H9 (cell line): ENCODE data around the gene ZSCAN5C. TPM values are rescaled to one million over a fixed set of nuclear protein-coding genes. Genes with fewer than 3 reads are reported as not detected.
"Not testable (repeated sequence)": the region's sequence is repeated elsewhere in the genome, so short reads cannot be mapped to it uniquely, and the experiment has no call there.

Source experiments
- DNase-seq: peaks from one replicate; pipeline ENCODE4 v3.0.0-alpha.2; 2017
- H2AFZ ChIP-seq: one replicate; pipeline ENCODE4 v1.6.1; 2013; ENCODE audit warnings: mild to moderate bottlenecking, low read length, control low read depth, moderate library complexity
- H2AK5ac ChIP-seq: 2 replicates; pipeline ENCODE4 v1.6.1; 2013; ENCODE audit warnings: low read length, control low read depth, mixed read lengths; ENCODE audit not compliant: insufficient read length
- H2BK120ac ChIP-seq: one replicate; pipeline ENCODE4 v1.6.1; 2013; ENCODE audit warnings: low read depth, mild to moderate bottlenecking, low read length, control low read depth, inconsistent platforms; ENCODE audit not compliant: poor library complexity, severe bottlenecking
- H2BK12ac ChIP-seq: 2 replicates; pipeline ENCODE4 v1.6.1; 2013; ENCODE audit warnings: low read length, control low read depth, mixed read lengths, low read depth; ENCODE audit not compliant: insufficient read length
- H2BK15ac ChIP-seq: 2 replicates; pipeline ENCODE4 v1.6.1; 2013; ENCODE audit warnings: low read depth, low read length, control low read depth
- H2BK20ac ChIP-seq: one replicate; pipeline ENCODE4 v1.6.1; 2013; ENCODE audit warnings: low read depth, mild to moderate bottlenecking, low read length, control low read depth, inconsistent platforms; ENCODE audit not compliant: poor library complexity, severe bottlenecking
- H2BK5ac ChIP-seq: 2 replicates; pipeline ENCODE4 v1.6.1; 2013; ENCODE audit warnings: low read length, control low read depth, mixed read lengths; ENCODE audit not compliant: insufficient read length
- H3K14ac ChIP-seq: 2 replicates; pipeline ENCODE4 v1.6.1; 2013; ENCODE audit warnings: low read length, control low read depth; ENCODE audit not compliant: insufficient read depth
- H3K18ac ChIP-seq: 2 replicates; pipeline ENCODE4 v1.6.1; 2013; ENCODE audit warnings: low read depth, mild to moderate bottlenecking, mixed read lengths, low read length, control low read depth; ENCODE audit not compliant: insufficient read length
- H3K23ac ChIP-seq: 2 replicates; pipeline ENCODE4 v1.6.1; 2013; ENCODE audit warnings: low read length, control low read depth, mixed read lengths, low read depth; ENCODE audit not compliant: insufficient read length
- H3K23me2 ChIP-seq: 2 replicates; pipeline ENCODE4 v1.6.1; 2013; ENCODE audit warnings: low read depth, mild to moderate bottlenecking, mixed read lengths, low read length, control low read depth; ENCODE audit not compliant: insufficient read length, poor library complexity, severe bottlenecking
- H3K27ac ChIP-seq: 2 replicates; pipeline ENCODE4 v1.5.1; 2013; ENCODE audit warnings: low read length, control low read depth, mixed read lengths, low read depth; ENCODE audit not compliant: insufficient read length
- H3K27me3 ChIP-seq: 2 replicates; pipeline ENCODE4 v1.6.1; 2013; ENCODE audit warnings: low read length, control low read depth, inconsistent platforms; ENCODE audit not compliant: insufficient read depth
- H3K4ac ChIP-seq: 2 replicates; pipeline ENCODE4 v1.6.1; 2013; ENCODE audit warnings: low read depth, mild to moderate bottlenecking, control low read depth, inconsistent platforms, low read length, moderate library complexity
- H3K4me1 ChIP-seq: 2 replicates; pipeline ENCODE4 v1.6.1; 2013; ENCODE audit warnings: low read length, control low read depth, inconsistent platforms; ENCODE audit not compliant: insufficient read depth
- H3K4me2 ChIP-seq: 2 replicates; pipeline ENCODE4 v1.6.1; 2013; ENCODE audit warnings: low read length, control low read depth, mixed read lengths; ENCODE audit not compliant: insufficient read length, insufficient read depth
- H3K56ac ChIP-seq: 2 replicates; pipeline ENCODE4 v1.6.1; 2013; ENCODE audit warnings: low read depth, mild to moderate bottlenecking, mixed read lengths, low read length, control low read depth; ENCODE audit not compliant: insufficient read length
- H3K79me1 ChIP-seq: 2 replicates; pipeline ENCODE4 v1.6.1; 2013; ENCODE audit warnings: low read depth, mild to moderate bottlenecking, moderate library complexity, low read length, control low read depth, inconsistent platforms; ENCODE audit not compliant: insufficient read depth, poor library complexity, severe bottlenecking
- H3K79me2 ChIP-seq: 2 replicates; pipeline ENCODE4 v1.6.1; 2013; ENCODE audit warnings: low read length, control low read depth, inconsistent platforms; ENCODE audit not compliant: insufficient read depth
- H3K9ac ChIP-seq: 2 replicates; pipeline ENCODE4 v1.6.1; 2013; ENCODE audit warnings: low read length, control low read depth, mixed read lengths; ENCODE audit not compliant: insufficient read length; ENCODE audit errors: extremely low read depth
- H3K9me3 ChIP-seq: one replicate; pipeline ENCODE4 v1.6.1; 2013; ENCODE audit warnings: low read depth, low read length, inconsistent platforms; ENCODE audit not compliant: control insufficient read depth
- H3T11ph ChIP-seq: one replicate; pipeline ENCODE4 v1.6.1; 2013; ENCODE audit warnings: mild to moderate bottlenecking, low read length, control low read depth, inconsistent platforms
- H4K20me1 ChIP-seq: one replicate; pipeline ENCODE4 v1.6.1; 2013; ENCODE audit not compliant: control insufficient read depth, insufficient read length, insufficient read depth
- H4K5ac ChIP-seq: 2 replicates; pipeline ENCODE4 v1.6.1; 2013; ENCODE audit warnings: low read depth, mild to moderate bottlenecking, mixed read lengths, low read length, control low read depth; ENCODE audit not compliant: insufficient read length
- H4K8ac ChIP-seq: replicated peaks from 2 replicates; pipeline ENCODE4 v1.6.1; 2013; ENCODE audit warnings: low read length, control low read depth, mixed read lengths, low read depth; ENCODE audit not compliant: insufficient read length
- H4K91ac ChIP-seq: 2 replicates; pipeline ENCODE4 v1.6.1; 2013; ENCODE audit warnings: low read depth, mild to moderate bottlenecking, moderate library complexity, mixed read lengths, low read length, control low read depth; ENCODE audit not compliant: insufficient read length
- H3K27ac Mint-ChIP-seq, 3 experiments: 2 replicates in 2 of 3; 3 replicates in 1 of 3; pipeline ENCODE4 v1.8.0; 2020 to 2021; ENCODE audit warnings: mixed read lengths in 3 of 3, mild to moderate bottlenecking in 1 of 3, moderate library complexity in 1 of 3
- H3K27me3 Mint-ChIP-seq: 2 replicates; pipeline ENCODE4 v1.8.0; 2021; ENCODE audit warnings: low read depth, mild to moderate bottlenecking, moderate library complexity, mixed read lengths
- H3K36me3 Mint-ChIP-seq, 3 experiments: 2 replicates in 2 of 3; 3 replicates in 1 of 3; pipeline ENCODE4 v1.8.0; 2020 to 2021; ENCODE audit warnings: low read depth in 3 of 3, mixed read lengths in 3 of 3; ENCODE audit not compliant: insufficient read depth in 1 of 3
- H3K4me1 Mint-ChIP-seq, 2 experiments: 2 replicates each; pipeline ENCODE4 v1.8.0; 2020; ENCODE audit warnings: mixed read lengths in 2 of 2
- H3K4me3 Mint-ChIP-seq, 2 experiments: 2 replicates in 1 of 2; 3 replicates in 1 of 2; pipeline ENCODE4 v1.8.0; 2020 to 2021; ENCODE audit warnings: mild to moderate bottlenecking in 2 of 2, mixed read lengths in 2 of 2, moderate library complexity in 1 of 2
- H3K9me3 Mint-ChIP-seq, 2 experiments: 2 replicates in 1 of 2; 3 replicates in 1 of 2; pipeline ENCODE4 v1.8.0; 2020; ENCODE audit warnings: mild to moderate bottlenecking in 2 of 2, mixed read lengths in 2 of 2, moderate library complexity in 1 of 2
- WGBS: extraction: QIAGEN DNeasy Blood & Tissue Kit; methylation state at CpG from one replicate; pipeline ENCODE4 v1.1.7; 2013; ENCODE audit warnings: missing lambda C conversion rate, low lambda C conversion rate, mixed read lengths; ENCODE audit not compliant: insufficient read length; ENCODE audit errors: extremely low coverage; 5-methylcytosine and 5-hydroxymethylcytosine counted together
- total RNA-seq: library from RNA; stranded (reverse); gene quantifications from 2 replicates; pipeline ENCODE4 v1.2.1, GENCODE V29; 2021

Gene ZSCAN5C
- total RNA-seq, 1 experiment from 2014 or later = not detected

DNA sequence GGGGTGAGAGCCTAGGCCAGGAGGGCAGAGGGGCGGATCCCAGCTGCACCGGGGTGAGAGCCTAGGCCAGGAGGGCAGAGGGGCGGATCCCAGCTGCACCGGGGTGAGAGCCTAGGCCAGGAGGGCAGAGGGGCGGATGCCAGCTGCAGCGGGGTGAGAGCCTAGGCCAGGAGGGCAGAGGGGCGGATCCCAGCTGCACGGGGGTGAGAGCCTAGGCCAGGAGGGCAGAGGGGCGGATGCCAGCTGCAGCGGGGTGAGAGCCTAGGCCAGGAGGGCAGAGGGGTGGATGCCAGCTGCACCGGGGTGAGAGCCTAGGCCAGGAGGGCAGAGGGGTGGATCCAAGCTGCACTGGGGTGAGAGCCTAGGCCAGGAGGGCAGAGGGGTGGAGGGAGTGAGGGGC is 25.8 kb upstream of the ZSCAN5C start:
- not testable (repeated sequence) for H3K18ac ChIP-seq, H2BK120ac ChIP-seq, H2BK12ac ChIP-seq, H3K9ac ChIP-seq, H3K4me2 ChIP-seq, H3K56ac ChIP-seq, H4K8ac ChIP-seq, H3K9me3 ChIP-seq, H3K9me3 Mint-ChIP-seq, H3K27ac ChIP-seq, H3K27me3 ChIP-seq, H2BK20ac ChIP-seq, H3K79me2 ChIP-seq, H3K4me1 ChIP-seq, H4K20me1 ChIP-seq, H3K14ac ChIP-seq, H3K23ac ChIP-seq, H3K27me3 Mint-ChIP-seq, H3K23me2 ChIP-seq, H3K27ac Mint-ChIP-seq, DNase-seq, H3K4ac ChIP-seq, H4K91ac ChIP-seq, H3K36me3 Mint-ChIP-seq, H2AK5ac ChIP-seq, H2AFZ ChIP-seq, H3K4me3 Mint-ChIP-seq, H2BK5ac ChIP-seq, H2BK15ac ChIP-seq, H3T11ph ChIP-seq, H3K79me1 ChIP-seq, H4K5ac ChIP-seq
- no CpG with 5 or more reads among the region's 11 CpGs for WGBS
- H3K4me1 Mint-ChIP-seq = peaks cover 4 to 13% of the 10 kb centered on the region in 2 experiments; a peak in 3 of 4 replicates
